ENCODE results near the gene SLC26A3. TPM values are rescaled to one million over a fixed set of nuclear protein-coding genes. Genes with fewer than 3 reads are reported as not detected.

The SLC26A3 gene
- total and polyA plus RNA-seq, 2 of the 8 experiments (the other 6 are each of a cell fraction or from before 2014, with no cell fraction given), result not detected

GRCh38 chr7:107826451-107826850, 23.4 kb upstream of the SLC26A3 start:
- H3K79me2 ChIP-seq (ENCODE audit: control insufficient read depth in 1 of 2, insufficient read depth in 2 of 2, low read length in 2 of 2), result no peaks in the 10 kb centered on the region
- no peak overlapping the region for H3K9ac ChIP-seq (replicated peaks in 1 of 4; ENCODE audit: extremely low read depth in 1 of 4, low read depth in 3 of 4, low read length in 3 of 4)
- H2BK15ac ChIP-seq (ENCODE audit: low read length), result no peak overlapping the region
- H2BK5ac ChIP-seq (ENCODE audit: low read depth, low read length), result no peak overlapping the region
- no peak overlapping the region for H4K5ac ChIP-seq (ENCODE audit: insufficient read length, low read depth, low read length)
- H2BK20ac ChIP-seq (ENCODE audit: low read length), result no peak overlapping the region
- FAIRE-seq (no peak), DNase-seq (ENCODE audit: low read depth in 1 of 2, low spot score in 2 of 2) (no peak)
- H2AK5ac ChIP-seq (ENCODE audit: low read depth, low read length), result no peak overlapping the region
- WGBS, 2 experiments (ENCODE audit: extremely low coverage in 1 of 2, insufficient coverage in 1 of 2, insufficient read length in 1 of 2, insufficient replicate concordance in 2 of 2, low coverage in 1 of 2, low lambda C conversion rate in 2 of 2, missing lambda C conversion rate in 1 of 2), result 77% methylated on average over 2 of the region's 2 CpGs; no CpG with 5 or more reads in 1 of the 2 experiments
- H3K18ac ChIP-seq (ENCODE audit: extremely low read depth, low read length), result no peak overlapping the region
- H2BK120ac ChIP-seq (replicated peaks; ENCODE audit: low read depth, low read length), result no peak overlapping the region
- no peak overlapping the region for H3K4me3 ChIP-seq (ENCODE audit: extremely low read depth in 1 of 4, insufficient read depth in 2 of 4, low read depth in 3 of 4, low read length in 4 of 4)
- H3K79me1 ChIP-seq (ENCODE audit: low read depth, low read length), result no peaks in the 10 kb centered on the region
- no peak overlapping the region for H2BK12ac ChIP-seq (ENCODE audit: low read depth, low read length)
- H4K20me1 ChIP-seq (replicated peaks in 1 of 2; ENCODE audit: control insufficient read depth in 1 of 2, insufficient read depth in 2 of 2, low read length in 2 of 2), result no peaks in the 10 kb centered on the region
- TF ChIP-seq SAP30 (IDR thresholded peaks at IDR 0.05; ENCODE audit: insufficient read depth, insufficient replicate concordance, low read length) (no peak), TCF12 (IDR thresholded peaks at IDR 0.05; ENCODE audit: low read depth, low read length) (no peak), ASH2L (IDR thresholded peaks at IDR 0.05; ENCODE audit: low read length) (no peak), SUZ12 (IDR thresholded peaks at IDR 0.05; ENCODE audit: low read length) (no peak), EZH2 (IDR thresholded peaks at IDR 0.05; ENCODE audit: low read depth, low read length, severe bottlenecking) (no peak), KDM4A (IDR thresholded peaks at IDR 0.05; ENCODE audit: low read depth, low read length, severe bottlenecking) (no peak), E2F6 (IDR thresholded peaks at IDR 0.05) (no peak), MAFK (IDR thresholded peaks at IDR 0.05; ENCODE audit: low read depth, low read length) (no peak), GABPA (IDR thresholded peaks at IDR 0.05; ENCODE audit: borderline replicate concordance, insufficient read depth, low read length) (no peak), SP1 (IDR thresholded peaks at IDR 0.05; ENCODE audit: low read depth, low read length) (no peak), BRCA1 (IDR thresholded peaks at IDR 0.05; ENCODE audit: low read depth, low read length) (no peak), EP300 (IDR thresholded peaks at IDR 0.05; ENCODE audit: borderline replicate concordance in 1 of 2, low read depth in 2 of 2, low read length in 2 of 2) (no peak), CHD2 (IDR thresholded peaks at IDR 0.05; ENCODE audit: low read length) (no peak)
- H4K8ac ChIP-seq (ENCODE audit: extremely low read depth, insufficient read depth, low read length), result no peak overlapping the region
- H3K56ac ChIP-seq (replicated peaks; ENCODE audit: insufficient read length, low read depth, low read length), result no peak overlapping the region
- H3K4me2 ChIP-seq (ENCODE audit: insufficient read depth in 1 of 2, low read depth in 2 of 2, low read length in 2 of 2), result no peak overlapping the region
- H3K36me3 ChIP-seq (ENCODE audit: control insufficient read depth in 2 of 4, insufficient read depth in 4 of 4, low read length in 3 of 4), result no peaks in the 10 kb centered on the region
- H2AFZ ChIP-seq (ENCODE audit: low read length), result no peak overlapping the region
- H3K4ac ChIP-seq (replicated peaks; ENCODE audit: insufficient read length, low read depth, low read length), result no peak overlapping the region
- H4K91ac ChIP-seq (replicated peaks; ENCODE audit: insufficient read length, low read length), result no peak overlapping the region
- ChIA-PET POLR2A (ENCODE audit: partially characterized antibody) (no interaction called here), CTCF (ENCODE audit: partially characterized antibody) (interaction anchor here (0.6 to 2.4 kb wide), 4 partner anchors 45 to 102 kb away, joined by 3 to 7 read pairs (median 3); no protein-coding TSS in a partner anchor)
- no peak overlapping the region for H3K14ac ChIP-seq (ENCODE audit: insufficient read length)
- no peak overlapping the region for H3K23ac ChIP-seq (ENCODE audit: insufficient read length)
- no peaks in the 10 kb centered on the region for H3K23me2 ChIP-seq (ENCODE audit: low read depth, low read length)
- H3K4me1 ChIP-seq (replicated peaks in 1 of 4; ENCODE audit: control insufficient read depth in 3 of 4, insufficient read depth in 4 of 4, low read length in 3 of 4), result no peaks in the 10 kb centered on the region
- no peaks in the 10 kb centered on the region for H3K27me3 ChIP-seq (replicated peaks in 1 of 4; ENCODE audit: control insufficient read depth in 3 of 4, extremely low read depth in 1 of 4, insufficient read depth in 3 of 4, low read length in 3 of 4)
- no peak overlapping the region for H3K27ac ChIP-seq (ENCODE audit: low read depth, low read length)
- no peaks in the 10 kb centered on the region for H3K9me3 ChIP-seq (ENCODE audit: insufficient read depth in 2 of 2, low read depth in 1 of 2, low read length in 1 of 2)
